ENCODE data around the gene NPHP4. TPM values are rescaled to one million over a fixed set of nuclear protein-coding genes. Genes with fewer than 3 reads are reported as not detected.
"Not testable (repeated sequence)": the region's sequence is repeated elsewhere in the genome, so short reads cannot be mapped to it uniquely, and the experiment has no call there.

Gene NPHP4
- total RNA-seq, 6 experiments from 2014 or later, result 5.0 to 6.8 (median 6.0) TPM

DNA sequence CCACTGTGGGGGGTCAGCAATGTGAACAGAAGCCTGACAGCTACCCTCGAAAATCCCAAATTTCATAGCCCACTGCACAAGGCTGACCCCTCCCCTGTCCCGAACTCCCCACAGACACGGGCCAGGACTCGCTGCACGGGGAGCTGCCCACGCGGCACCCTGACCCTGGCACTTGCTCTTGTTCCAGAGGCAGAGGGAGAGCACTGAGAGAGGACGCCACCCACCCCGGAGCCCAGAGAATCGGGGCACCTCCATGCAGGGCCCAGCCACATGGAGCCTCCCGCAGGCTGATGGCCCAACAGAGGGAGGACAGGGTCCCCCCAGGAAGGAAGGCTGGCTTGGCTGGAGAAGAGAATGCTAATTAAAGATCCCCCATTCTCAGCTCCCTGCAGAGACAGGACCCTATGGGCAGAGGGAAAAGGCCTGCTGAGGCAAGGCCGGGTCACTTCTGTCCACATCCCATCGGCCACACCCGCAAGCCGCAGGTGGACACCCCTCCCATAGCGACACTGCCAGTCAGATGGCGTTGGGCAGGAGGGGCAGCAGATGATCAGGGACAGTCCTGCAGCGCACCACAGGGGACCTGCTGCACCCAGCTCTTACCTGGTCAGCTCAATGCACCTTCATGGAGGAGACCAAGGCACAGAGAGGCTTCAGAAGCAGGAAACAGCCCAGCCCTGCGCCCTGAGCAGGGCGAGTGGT lies 136.9 kb downstream of the NPHP4 start:
- TF ChIP-seq, protein P1, sequence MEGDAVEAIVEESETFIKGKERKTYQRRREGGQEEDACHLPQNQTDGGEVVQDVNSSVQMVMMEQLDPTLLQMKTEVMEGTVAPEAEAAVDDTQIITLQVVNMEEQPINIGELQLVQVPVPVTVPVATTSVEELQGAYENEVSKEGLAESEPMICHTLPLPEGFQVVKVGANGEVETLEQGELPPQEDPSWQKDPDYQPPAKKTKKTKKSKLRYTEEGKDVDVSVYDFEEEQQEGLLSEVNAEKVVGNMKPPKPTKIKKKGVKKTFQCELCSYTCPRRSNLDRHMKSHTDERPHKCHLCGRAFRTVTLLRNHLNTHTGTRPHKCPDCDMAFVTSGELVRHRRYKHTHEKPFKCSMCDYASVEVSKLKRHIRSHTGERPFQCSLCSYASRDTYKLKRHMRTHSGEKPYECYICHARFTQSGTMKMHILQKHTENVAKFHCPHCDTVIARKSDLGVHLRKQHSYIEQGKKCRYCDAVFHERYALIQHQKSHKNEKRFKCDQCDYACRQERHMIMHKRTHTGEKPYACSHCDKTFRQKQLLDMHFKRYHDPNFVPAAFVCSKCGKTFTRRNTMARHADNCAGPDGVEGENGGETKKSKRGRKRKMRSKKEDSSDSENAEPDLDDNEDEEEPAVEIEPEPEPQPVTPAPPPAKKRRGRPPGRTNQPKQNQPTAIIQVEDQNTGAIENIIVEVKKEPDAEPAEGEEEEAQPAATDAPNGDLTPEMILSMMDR (IDR thresholded peaks at IDR 0.05), result no peak
- DNase-seq, result no peak
- H3K9me3 Mint-ChIP-seq, result no peaks in the 10 kb centered on the region; the same call in 1 of the 2 replicates
- peaks cover 5% of the 10 kb centered on the region; the same call in 1 of the 2 replicates for H3K36me3 Mint-ChIP-seq (ENCODE audit: low read depth)
- no peak overlapping the region for H3K4me3 Mint-ChIP-seq
- H3K27ac Mint-ChIP-seq, result no peak overlapping the region
- no peaks in the 10 kb centered on the region for H3K4me1 Mint-ChIP-seq (ENCODE audit: low read depth)
- H3K27me3 Mint-ChIP-seq (ENCODE audit: insufficient read depth), result peaks cover 10% of the 10 kb centered on the region

DNA sequence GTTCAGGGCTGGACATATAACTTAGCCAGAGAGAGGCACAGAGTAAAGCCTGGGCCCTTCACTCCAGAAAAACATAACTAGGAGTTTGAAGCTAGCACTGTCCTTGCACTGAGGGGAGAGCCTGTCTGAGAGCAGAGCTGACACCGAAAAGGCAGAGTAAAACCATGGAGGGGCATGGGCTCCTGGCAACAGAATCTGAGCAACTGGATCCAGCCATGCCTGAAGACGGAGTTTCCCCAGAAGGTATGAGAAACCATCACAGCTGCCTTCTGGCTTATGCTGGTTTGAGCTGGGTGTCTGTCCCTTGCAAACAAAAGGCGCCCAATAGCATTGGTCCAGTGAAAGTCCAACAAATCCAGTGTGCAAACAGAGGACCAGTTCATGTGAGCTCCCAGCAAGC lies 137.5 kb downstream of the NPHP4 start:
- Mint-ChIP-seq H3K9me3 (no peaks in the 10 kb centered on the region; the same call in 1 of the 2 replicates), H3K36me3 (ENCODE audit: low read depth) (peaks cover 5% of the 10 kb centered on the region; the same call in 1 of the 2 replicates), H3K27ac (no peak overlapping the region), H3K4me1 (ENCODE audit: low read depth) (no peaks in the 10 kb centered on the region), H3K4me3 (no peak overlapping the region), H3K27me3 (ENCODE audit: insufficient read depth) (peaks cover 8% of the 10 kb centered on the region)
- TF ChIP-seq, protein P1 (IDR thresholded peaks at IDR 0.05), result no peak
- no peak for DNase-seq

DNA sequence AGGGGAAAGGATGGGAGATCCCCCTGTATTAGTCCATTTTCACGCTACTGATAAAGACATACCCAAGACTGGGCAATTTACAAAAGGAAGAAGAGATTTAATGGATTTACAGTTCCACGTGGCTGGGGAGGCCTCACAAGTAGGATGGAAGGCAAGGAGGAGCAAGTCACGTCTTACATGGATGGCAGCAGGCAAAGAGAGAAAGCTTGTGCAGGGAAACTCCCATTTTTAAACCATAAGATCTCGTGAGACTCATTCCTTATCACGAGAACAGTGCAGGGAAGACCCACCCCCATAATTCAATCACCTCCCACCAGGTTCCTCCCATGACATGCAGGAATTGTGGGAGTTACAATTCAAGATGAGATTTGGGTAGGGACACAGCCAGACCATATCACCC lies 138.4 kb downstream of the NPHP4 start:
- not testable (repeated sequence) for H3K27me3 Mint-ChIP-seq (ENCODE audit: insufficient read depth); H3K27ac Mint-ChIP-seq; DNase-seq; H3K4me1 Mint-ChIP-seq (ENCODE audit: low read depth); H3K9me3 Mint-ChIP-seq; H3K36me3 Mint-ChIP-seq (ENCODE audit: low read depth); H3K4me3 Mint-ChIP-seq

DNA sequence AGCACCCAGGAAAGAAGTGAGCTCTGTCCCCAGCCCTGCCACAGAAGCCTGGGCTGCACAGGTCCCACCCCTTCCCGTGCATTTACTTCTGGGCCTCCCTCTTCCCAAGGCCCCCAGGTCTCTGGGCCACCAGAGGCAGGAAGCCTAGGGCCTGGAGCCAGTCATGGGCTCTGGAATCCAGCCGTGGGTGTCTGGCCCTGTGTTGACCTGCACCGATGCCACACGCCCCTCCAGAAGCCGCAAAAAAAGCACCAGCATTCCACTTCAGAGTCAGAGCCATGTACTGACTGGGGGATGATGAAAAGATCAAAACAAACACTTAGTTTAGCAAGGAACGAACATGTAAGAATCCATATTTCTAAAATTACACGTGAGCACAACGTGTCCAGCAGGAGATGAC lies 141.7 kb downstream of the NPHP4 start:
- peaks cover 10% of the 10 kb centered on the region for H3K27me3 Mint-ChIP-seq (ENCODE audit: insufficient read depth)
- H3K4me1 Mint-ChIP-seq (ENCODE audit: low read depth), result no peaks in the 10 kb centered on the region
- H3K27ac Mint-ChIP-seq, result no peak overlapping the region
- no peak overlapping the region for H3K4me3 Mint-ChIP-seq
- H3K9me3 Mint-ChIP-seq, result no peaks in the 10 kb centered on the region; the same call in 1 of the 2 replicates
- no peak for DNase-seq
- TF ChIP-seq, protein P1 (IDR thresholded peaks at IDR 0.05), result no peak
- no peaks in the 10 kb centered on the region for H3K36me3 Mint-ChIP-seq (ENCODE audit: low read depth)

DNA sequence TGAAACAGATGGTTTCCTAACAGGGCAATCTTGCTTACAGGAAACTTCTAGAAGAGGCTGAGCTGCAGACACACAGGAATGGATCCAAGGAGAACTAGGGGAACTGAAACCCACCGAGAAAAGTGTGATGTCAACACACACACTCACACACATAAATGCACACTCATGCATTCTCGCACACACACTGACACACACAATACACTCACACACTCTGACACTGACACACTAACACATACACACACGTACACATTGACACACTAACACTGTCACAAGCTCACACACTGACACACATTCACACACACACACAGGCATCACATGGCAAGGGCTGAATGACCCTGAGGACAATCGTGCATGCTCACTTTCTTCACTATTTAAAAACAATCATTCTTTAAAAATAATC lies 142.7 kb downstream of the NPHP4 start:
- no peak for DNase-seq
- Mint-ChIP-seq H3K27ac (no peak overlapping the region), H3K36me3 (ENCODE audit: low read depth) (no peaks in the 10 kb centered on the region), H3K4me1 (ENCODE audit: low read depth) (no peaks in the 10 kb centered on the region), H3K4me3 (no peak overlapping the region), H3K27me3 (ENCODE audit: insufficient read depth) (peaks cover 10% of the 10 kb centered on the region), H3K9me3 (no peaks in the 10 kb centered on the region; the same call in 1 of the 2 replicates)
- TF ChIP-seq, protein P1 (IDR thresholded peaks at IDR 0.05), result no peak

DNA sequence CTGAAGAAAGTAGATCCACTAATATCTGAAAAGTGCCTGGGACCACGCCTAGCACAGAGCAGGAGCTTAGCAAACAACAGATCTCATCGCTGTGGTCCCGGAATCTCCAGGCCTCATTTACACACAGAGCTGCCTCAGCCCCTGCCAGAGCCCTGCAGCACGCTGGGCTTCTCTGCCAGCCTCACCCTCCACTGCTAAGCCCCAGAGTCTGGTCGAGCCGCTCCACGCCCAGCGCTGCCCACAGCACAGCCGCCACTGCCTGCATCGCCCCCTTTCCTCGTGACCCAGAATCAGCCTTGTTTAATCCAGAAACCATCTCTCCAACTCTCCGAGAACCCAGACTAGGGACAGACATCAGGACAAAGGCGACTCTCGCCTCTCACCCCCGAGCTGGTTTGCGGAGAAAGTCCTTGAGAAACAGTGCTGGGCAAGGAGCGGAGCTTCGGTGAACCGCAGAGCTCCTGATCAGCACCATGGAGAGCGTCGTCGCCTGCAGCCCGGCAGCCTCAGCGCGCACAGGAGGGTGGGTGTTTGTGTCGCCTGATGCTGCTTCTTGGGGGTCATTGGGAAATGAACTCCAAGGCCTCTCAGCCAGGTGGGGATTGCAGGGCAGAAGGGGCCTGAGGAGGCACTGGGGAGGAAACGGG lies 145.1 kb downstream of the NPHP4 start:
- Mint-ChIP-seq H3K27ac (no peak overlapping the region), H3K4me3 (no peak overlapping the region), H3K36me3 (ENCODE audit: low read depth) (no peaks in the 10 kb centered on the region), H3K9me3 (no peaks in the 10 kb centered on the region), H3K4me1 (ENCODE audit: low read depth) (no peaks in the 10 kb centered on the region), H3K27me3 (ENCODE audit: insufficient read depth) (peaks cover 11% of the 10 kb centered on the region)
- DNase-seq, result no peak
- TF ChIP-seq, protein P1 (IDR thresholded peaks at IDR 0.05), result no peak
